NCI-H774 (cell line): ENCODE results near the gene PPTC7.
"Not testable (repeated sequence)": the region's sequence is repeated elsewhere in the genome, so short reads cannot be mapped to it uniquely, and the experiment has no call there.

ENCODE experiments used
- DNase-seq: peaks from one replicate; lab custom pipeline; 2025; lab: John Stamatoyannopoulos, UW

The PPTC7 gene

GRCh38 chr12:110585231-110585799 is 2.2 kb upstream of the PPTC7 start:
- DNase-seq, result no peak

GRCh38 chr12:110582276-110583136 is 612 bp downstream of the PPTC7 start:
- peak; percentile 25 for DNase-seq

GRCh38 chr12:110581931-110582275 is 1.2 kb downstream of the PPTC7 start:
- DNase-seq, result no peak

GRCh38 chr12:110579535-110580253 is 3.4 kb downstream of the PPTC7 start:
- no peak for DNase-seq

GRCh38 chr12:110578694-110579534 is 4.2 kb downstream of the PPTC7 start:
- no peak for DNase-seq

GRCh38 chr12:110577864-110578693 is 5.0 kb downstream of the PPTC7 start:
- DNase-seq, result no peak

GRCh38 chr12:110576504-110576903 is 6.6 kb downstream of the PPTC7 start:
- DNase-seq, result no peak

GRCh38 chr12:110575326-110575725 is 7.8 kb downstream of the PPTC7 start:
- no peak for DNase-seq

GRCh38 chr12:110574717-110575230 is 8.3 kb downstream of the PPTC7 start:
- not testable (repeated sequence) for DNase-seq

DNA sequence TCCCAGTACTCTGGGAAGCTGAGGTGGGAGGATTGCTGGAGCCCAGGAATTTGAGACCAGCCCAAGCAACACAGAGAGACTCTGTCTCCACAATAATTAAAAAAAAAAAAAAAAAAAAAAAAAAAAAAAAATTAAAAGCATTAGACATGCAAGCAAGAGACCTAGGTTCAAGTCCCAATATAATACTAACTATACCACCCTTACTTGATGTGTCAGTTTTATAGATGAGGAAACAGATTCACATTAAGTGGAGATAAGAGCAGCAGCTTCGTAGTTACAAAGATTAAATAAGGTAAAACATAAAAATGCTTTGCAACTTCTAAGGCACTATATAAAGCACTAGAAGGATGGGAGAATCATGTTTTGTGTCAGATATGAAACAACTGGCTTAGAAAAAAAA is 9.1 kb downstream of the PPTC7 start:
- no peak for DNase-seq

- not testable (repeated sequence) for DNase-seq
These were observed 12.3 kb downstream of the PPTC7 start for GRCh38 chr12:110570798-110571197.

DNA sequence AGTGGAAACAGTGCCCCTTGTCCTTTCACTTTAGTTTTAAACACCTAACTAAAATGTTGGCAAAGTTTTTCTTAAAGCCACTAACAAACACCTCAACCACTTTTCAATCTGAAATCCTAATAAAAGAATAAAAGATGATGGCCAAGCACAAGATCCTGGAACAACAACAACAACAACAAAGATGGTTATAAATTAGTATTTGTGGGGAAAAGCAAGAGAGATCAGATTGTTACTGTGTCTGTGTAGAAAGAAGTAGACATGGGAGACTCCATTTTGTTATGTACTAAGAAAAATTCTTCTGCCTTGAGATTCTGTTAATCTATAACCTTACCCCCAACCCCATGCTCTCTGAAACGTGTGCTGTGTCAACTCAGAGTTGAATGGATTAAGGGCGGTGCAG is 13.3 kb downstream of the PPTC7 start:
- DNase-seq, result not testable (repeated sequence)

DNA sequence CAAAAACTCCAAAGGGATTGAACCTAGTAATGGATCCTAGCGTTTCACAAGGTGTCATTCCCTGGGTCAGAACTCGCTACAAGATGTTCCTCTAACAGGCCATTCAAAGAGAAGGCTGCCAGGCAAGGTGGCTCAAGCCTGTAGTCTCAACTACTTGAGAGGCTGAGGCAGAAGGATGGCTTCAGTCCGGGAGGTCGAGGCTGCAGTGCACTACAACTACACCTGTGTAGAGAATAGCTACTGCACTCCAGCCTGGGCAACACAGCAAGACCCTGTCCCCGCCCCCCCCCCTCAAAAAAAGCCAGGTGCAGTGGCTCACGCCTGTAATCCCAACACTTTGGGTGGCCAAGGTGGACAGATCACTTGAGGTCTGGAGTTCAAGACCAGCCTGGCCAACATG is 14.4 kb downstream of the PPTC7 start:
- no peak for DNase-seq

DNA sequence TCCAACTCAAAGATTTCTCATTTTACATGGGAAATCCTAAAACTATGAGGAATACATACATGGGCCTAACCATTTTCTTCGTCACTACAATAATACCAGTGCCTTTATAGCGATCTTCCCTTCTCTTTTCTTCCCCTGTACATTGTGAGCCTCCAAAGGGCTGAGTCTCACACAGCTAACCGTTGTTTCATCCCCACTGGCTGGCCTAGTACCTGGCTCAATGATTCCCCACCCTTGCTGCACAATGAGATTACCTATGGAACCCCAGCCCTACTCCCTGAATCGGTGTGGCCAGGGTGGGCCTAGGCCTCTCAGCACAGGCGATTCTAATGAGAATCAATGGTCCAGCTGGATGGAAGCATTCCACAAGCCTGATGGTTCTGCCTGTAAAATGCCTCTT is 16.1 kb downstream of the PPTC7 start:
- no peak for DNase-seq

- DNase-seq, result peak; percentile 66
These were observed 16.9 kb downstream of the PPTC7 start for GRCh38 chr12:110565894-110566871.

DNA sequence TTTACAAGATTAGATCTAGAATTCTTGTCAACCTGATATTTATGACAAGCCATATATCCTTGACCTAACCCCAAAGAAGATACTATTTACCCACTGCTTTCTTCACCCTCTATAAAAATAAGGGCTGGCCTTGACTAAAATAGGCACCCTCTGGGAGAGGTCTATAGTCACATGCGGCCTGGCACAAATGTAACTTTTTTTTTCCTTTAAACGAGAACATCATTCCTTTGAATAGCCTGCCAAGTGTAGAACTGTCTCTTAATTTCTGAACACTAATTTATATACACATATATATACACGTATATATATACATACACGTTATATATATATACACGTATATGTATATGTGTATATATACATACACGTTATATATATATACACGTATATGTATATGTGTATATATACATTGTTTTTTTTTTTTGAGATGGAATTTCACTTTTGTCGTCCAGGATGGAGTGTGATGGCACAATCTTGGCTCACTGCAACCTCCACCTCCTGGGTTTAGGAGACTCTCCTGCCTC is 18.6 kb downstream of the PPTC7 start:
- DNase-seq, result no peak

GRCh38 chr12:110563702-110564470 is 19.2 kb downstream of the PPTC7 start:
- no peak for DNase-seq

DNA sequence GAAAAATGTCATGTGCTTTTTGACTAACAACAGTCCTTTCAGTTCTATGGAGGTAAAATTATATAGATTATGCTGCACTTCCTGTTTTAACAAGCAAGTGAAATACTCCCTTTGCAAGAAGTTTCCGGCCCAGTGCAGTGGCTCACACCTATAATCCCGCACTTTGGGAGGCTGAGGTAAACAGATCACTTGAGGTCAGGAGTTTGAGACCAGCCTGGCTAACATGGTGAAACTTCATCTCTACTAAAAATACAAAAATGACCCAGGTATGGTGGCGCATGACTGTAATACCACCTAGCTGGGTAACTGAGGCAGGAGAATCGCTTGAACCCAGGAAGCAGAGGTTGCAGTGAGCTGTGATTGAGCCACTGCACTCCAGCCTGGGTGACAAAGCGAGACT is 20.7 kb downstream of the PPTC7 start:
- not testable (repeated sequence) for DNase-seq
